Mononuclear cell (primary cell): ENCODE data around the gene CALU. TPM values are rescaled to one million over a fixed set of nuclear protein-coding genes. Genes with fewer than 3 reads are reported as not detected.

Experiments used
- H3K27me3 ChIP-seq: 2 replicates; pipeline ENCODE4 v1.6.0; 2011; ENCODE audit warnings: low read length, control low read depth; ENCODE audit not compliant: insufficient read depth
- H3K4me1 ChIP-seq: 2 replicates; pipeline ENCODE4 v1.5.1; 2011; ENCODE audit warnings: mild to moderate bottlenecking, low read length, control low read depth; ENCODE audit not compliant: insufficient read depth
- H3K4me3 ChIP-seq: 2 replicates; pipeline ENCODE4 v1.5.1; 2011; ENCODE audit warnings: mild to moderate bottlenecking, low read length, moderate library complexity
- H3K9me3 ChIP-seq: 2 replicates; pipeline ENCODE4 v1.5.1; 2011; ENCODE audit warnings: low read depth, mild to moderate bottlenecking, control low read depth, low read length
- total RNA-seq: library from RNA; depleted of rRNA; stranded (reverse); fragments of >200 nt; gene quantifications from one replicate; pipeline ENCODE4 v1.2.3, GENCODE V29; 2012

The CALU gene
- total RNA-seq, 1 donor = 39.9 TPM

DNA sequence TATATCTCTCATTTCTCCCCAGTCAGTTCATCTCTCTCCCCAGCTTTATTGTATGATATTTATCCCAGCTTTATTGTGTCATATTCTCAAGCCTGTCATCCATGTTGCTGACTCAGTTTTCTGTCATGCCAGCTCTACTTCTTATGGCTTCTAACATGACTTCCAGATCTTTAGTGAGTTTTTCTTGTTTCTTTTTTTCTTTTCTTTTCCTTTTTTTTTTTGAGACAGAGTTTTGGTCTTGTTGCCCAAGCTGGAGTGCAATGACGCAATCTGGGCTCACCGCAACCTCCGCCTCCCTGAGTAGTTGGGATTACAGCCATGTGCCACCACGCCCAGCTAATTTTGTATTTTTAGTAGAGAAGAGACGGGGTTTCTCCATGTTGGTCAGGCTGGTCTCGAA lies 28.7 kb upstream of the CALU start:
- Histone ChIP-seq H3K27me3 (no peaks in the 10 kb centered on the region), H3K4me1 (peaks cover 4% of the 10 kb centered on the region), H3K4me3 (no peak overlapping the region), H3K9me3 (no peaks in the 10 kb centered on the region)

DNA sequence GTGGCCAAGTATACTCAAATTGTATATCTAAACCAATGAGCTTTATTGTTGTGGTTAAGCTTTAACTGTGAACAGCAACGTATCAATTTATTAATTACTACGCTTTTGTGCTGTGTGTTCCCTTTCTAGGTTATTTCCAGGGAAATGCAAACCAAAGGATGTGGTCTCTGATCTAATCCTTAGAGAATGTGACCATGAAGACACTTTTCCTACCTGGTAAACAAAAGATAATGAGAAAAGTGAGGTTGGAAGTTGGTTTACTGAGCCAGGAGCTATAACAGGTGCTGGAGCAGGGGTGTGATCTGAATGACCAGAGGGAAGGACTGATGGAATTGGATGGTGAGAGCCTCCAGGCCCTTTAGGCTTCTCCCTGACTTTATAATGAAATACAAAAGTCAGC lies 25.4 kb upstream of the CALU start:
- Histone ChIP-seq H3K27me3 (peaks cover 2% of the 10 kb centered on the region), H3K9me3 (no peaks in the 10 kb centered on the region), H3K4me1 (peaks cover 4% of the 10 kb centered on the region), H3K4me3 (no peak overlapping the region)

GRCh38 chr7:128714701-128715495 lies 24.3 kb upstream of the CALU start:
- Histone ChIP-seq H3K4me3 (no peak overlapping the region), H3K9me3 (no peaks in the 10 kb centered on the region), H3K4me1 (peaks cover 4% of the 10 kb centered on the region), H3K27me3 (peaks cover 2% of the 10 kb centered on the region)

- Histone ChIP-seq H3K4me3 (no peak overlapping the region), H3K9me3 (no peaks in the 10 kb centered on the region)
These were observed 20.1 kb upstream of the CALU start for GRCh38 chr7:128718967-128719642.

DNA sequence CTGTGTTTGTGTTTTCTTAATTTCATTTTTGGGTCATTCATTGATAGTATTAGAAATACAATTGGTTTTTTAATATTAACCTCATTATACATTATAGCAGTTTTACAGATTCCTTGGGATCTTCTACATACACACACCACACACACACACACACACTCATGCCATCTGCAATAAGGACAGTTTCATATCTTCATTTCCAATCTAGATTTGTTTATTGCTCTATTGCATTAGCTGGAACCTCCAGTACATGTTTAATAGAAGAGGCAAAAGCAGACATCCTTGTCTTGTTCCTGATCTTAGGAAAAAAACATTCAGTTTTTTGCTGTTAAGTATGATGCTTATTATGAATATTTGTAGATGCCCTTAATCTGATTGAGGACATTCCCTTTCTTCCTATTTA lies 17.8 kb upstream of the CALU start:
- Histone ChIP-seq H3K4me1 (no peaks in the 10 kb centered on the region), H3K4me3 (no peak overlapping the region), H3K9me3 (no peaks in the 10 kb centered on the region), H3K27me3 (no peaks in the 10 kb centered on the region)

More at GRCh38 chr7:128718967-128719642, 20.1 kb upstream of the CALU start:
- Histone ChIP-seq H3K4me1 (no peaks in the 10 kb centered on the region), H3K27me3 (peaks cover 2% of the 10 kb centered on the region)

DNA sequence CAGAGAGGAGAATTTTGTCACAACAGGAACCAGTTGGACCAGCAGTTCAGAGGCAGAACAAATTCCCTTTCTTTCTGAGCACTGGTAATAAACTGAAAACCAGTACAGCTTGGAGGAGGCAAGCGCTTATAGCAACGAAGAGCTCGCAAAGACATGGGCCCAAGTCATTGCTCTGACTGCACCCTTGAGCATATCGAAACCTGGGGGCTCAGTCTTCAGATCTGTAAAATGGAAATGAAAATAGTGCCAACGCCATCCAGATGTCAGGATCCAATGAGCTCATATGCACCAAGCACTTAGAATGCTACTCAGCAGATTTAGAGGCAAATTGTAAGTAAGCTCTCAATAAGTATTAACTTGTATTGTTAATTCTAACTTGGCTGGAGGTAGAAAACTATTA lies 14.4 kb upstream of the CALU start:
- Histone ChIP-seq H3K4me3 (no peak overlapping the region), H3K4me1 (no peaks in the 10 kb centered on the region), H3K27me3 (no peaks in the 10 kb centered on the region), H3K9me3 (no peaks in the 10 kb centered on the region)

- Histone ChIP-seq H3K27me3 (no peaks in the 10 kb centered on the region), H3K4me1 (no peaks in the 10 kb centered on the region), H3K4me3 (no peak overlapping the region), H3K9me3 (no peaks in the 10 kb centered on the region)
These were observed 13.6 kb upstream of the CALU start for GRCh38 chr7:128725531-128725930.

- Histone ChIP-seq H3K27me3 (no peaks in the 10 kb centered on the region), H3K4me3 (no peak overlapping the region), H3K4me1 (no peaks in the 10 kb centered on the region), H3K9me3 (no peaks in the 10 kb centered on the region)
These were observed 13.0 kb upstream of the CALU start for GRCh38 chr7:128726059-128726736.

DNA sequence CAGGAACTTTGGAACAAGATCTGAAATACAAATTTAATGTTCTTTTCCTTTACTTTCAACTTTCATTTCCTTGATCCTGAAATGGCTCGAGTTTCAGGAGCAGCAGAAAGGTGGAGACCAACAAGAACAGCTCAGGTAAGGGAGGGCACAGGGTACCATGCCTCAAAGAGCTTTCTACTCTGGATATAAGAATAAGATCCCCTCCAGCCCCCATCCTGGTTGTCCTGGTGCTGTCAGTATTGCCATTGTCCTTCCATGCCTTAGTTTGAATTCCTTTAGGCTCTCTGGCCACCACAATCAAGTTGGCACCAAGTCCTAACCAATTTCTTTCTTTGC lies 12.5 kb upstream of the CALU start:
- H3K4me1 ChIP-seq = no peaks in the 10 kb centered on the region
- H3K27me3 ChIP-seq = no peaks in the 10 kb centered on the region
- H3K4me3 ChIP-seq = no peak overlapping the region
- H3K9me3 ChIP-seq = no peaks in the 10 kb centered on the region

- no peaks in the 10 kb centered on the region for H3K27me3 ChIP-seq
- H3K4me3 ChIP-seq = no peak overlapping the region
- no peaks in the 10 kb centered on the region for H3K9me3 ChIP-seq
- no peaks in the 10 kb centered on the region for H3K4me1 ChIP-seq
These were observed 11.9 kb upstream of the CALU start for GRCh38 chr7:128727239-128727638.

- no peaks in the 10 kb centered on the region for H3K4me1 ChIP-seq
- H3K9me3 ChIP-seq = no peaks in the 10 kb centered on the region
- no peak overlapping the region for H3K4me3 ChIP-seq
- no peaks in the 10 kb centered on the region for H3K27me3 ChIP-seq
These were observed 10.6 kb upstream of the CALU start for GRCh38 chr7:128728598-128728997.

DNA sequence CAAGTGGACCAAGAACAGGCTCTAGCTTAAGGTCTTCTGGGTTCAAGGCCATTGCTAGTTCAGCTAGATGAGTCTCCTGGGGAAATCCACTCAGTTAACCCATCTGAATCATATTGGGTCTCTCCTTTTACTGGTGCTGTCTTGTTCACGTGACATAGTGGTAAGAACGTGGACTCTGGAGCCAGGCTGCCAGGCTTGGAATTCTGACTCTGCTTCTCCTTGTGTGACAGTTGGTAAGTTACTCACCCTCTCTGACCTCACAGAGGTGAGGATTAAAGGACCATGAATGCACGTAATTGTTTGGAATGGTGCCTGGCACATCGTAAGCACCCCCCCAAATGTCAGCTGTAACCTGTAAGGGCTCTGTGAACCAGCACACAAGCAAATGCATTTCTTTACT lies 9.7 kb upstream of the CALU start:
- H3K27me3 ChIP-seq = no peaks in the 10 kb centered on the region
- no peaks in the 10 kb centered on the region for H3K9me3 ChIP-seq
- no peaks in the 10 kb centered on the region for H3K4me1 ChIP-seq

DNA sequence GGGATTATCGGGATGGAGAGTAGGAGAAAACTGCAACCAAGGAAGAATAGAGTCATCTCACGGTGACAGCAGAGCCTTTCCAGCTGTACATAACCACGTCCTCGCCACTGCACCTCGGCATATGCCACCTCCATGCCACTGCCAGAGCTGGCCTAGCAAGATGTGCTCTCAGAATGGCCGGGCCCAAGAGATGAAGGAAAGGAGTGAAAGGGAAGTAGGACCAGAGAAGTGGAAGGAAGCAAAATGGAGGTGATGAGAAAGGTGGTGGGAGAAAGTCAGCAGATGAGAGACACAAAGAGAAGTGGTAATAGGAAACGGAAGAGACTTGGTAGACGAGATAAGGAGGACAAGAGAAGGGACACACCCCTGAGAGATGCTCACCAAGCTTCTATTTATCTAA lies 8.0 kb upstream of the CALU start:
- Histone ChIP-seq H3K4me1 (peaks cover 14% of the 10 kb centered on the region), H3K27me3 (no peaks in the 10 kb centered on the region), H3K9me3 (no peaks in the 10 kb centered on the region), H3K4me3 (no peak overlapping the region)

More for the DNA sequence above, 9.7 kb upstream of the CALU start:
- H3K4me3 ChIP-seq = no peak overlapping the region

- Histone ChIP-seq H3K4me3 (no peak overlapping the region), H3K9me3 (no peaks in the 10 kb centered on the region), H3K27me3 (no peaks in the 10 kb centered on the region), H3K4me1 (peaks cover 14% of the 10 kb centered on the region)
These were observed 6.5 kb upstream of the CALU start for GRCh38 chr7:128732521-128733277.

GRCh38 chr7:128733278-128733645 lies 5.9 kb upstream of the CALU start:
- no peaks in the 10 kb centered on the region for H3K9me3 ChIP-seq
- no peaks in the 10 kb centered on the region for H3K27me3 ChIP-seq
- H3K4me1 ChIP-seq = peaks cover 14% of the 10 kb centered on the region
- H3K4me3 ChIP-seq = no peak overlapping the region
